ENCODE measurements around the gene POLR3H. TPM values are rescaled to one million over a fixed set of nuclear protein-coding genes. Genes with fewer than 3 reads are reported as not detected.

Gene POLR3H
- total RNA-seq, 2 donors from 2014 or later: 17.6 to 38.1 TPM

GRCh38 chr22:41551877-41552582, 7.8 kb upstream of the POLR3H start:
- no peak for TF ChIP-seq CTCF (IDR thresholded peaks at IDR 0.05)
- Histone ChIP-seq H3K36me3 (no peaks in the 10 kb centered on the region), H3K27ac (no peak overlapping the region), H3K27me3 (replicated peaks; ENCODE audit: insufficient read depth) (no peaks in the 10 kb centered on the region), H3K9me3 (no peaks in the 10 kb centered on the region), H3K4me1 (ENCODE audit: control insufficient read depth in 1 of 2, low read depth in 2 of 2) (peaks cover 3 to 9% of the 10 kb centered on the region in 2 donors), H3K4me3 (no peak overlapping the region)
- ATAC-seq (ENCODE audit: insufficient number of reproducible peaks, low FRiP score, low read depth) (no peak), DNase-seq (ENCODE audit: low spot score) (no peak)

- no peak for ATAC-seq (ENCODE audit: insufficient number of reproducible peaks, low FRiP score, low read depth)
- Histone ChIP-seq H3K27me3 (replicated peaks; ENCODE audit: insufficient read depth) (no peaks in the 10 kb centered on the region), H3K9me3 (no peaks in the 10 kb centered on the region), H3K36me3 (no peaks in the 10 kb centered on the region), H3K4me3 (no peak overlapping the region), H3K27ac (no peak overlapping the region), H3K4me1 (ENCODE audit: control insufficient read depth in 1 of 2, low read depth in 2 of 2) (no peaks in the 10 kb centered on the region)
- DNase-seq (ENCODE audit: low spot score): no peak
- no peak for TF ChIP-seq CTCF (IDR thresholded peaks at IDR 0.05)
These were observed 6.8 kb upstream of the POLR3H start for GRCh38 chr22:41550952-41551491.

GRCh38 chr22:41548830-41549211, 4.6 kb upstream of the POLR3H start:
- H3K9me3 ChIP-seq: no peaks in the 10 kb centered on the region
- H3K4me3 ChIP-seq: no peak overlapping the region
- no peak for TF ChIP-seq CTCF (IDR thresholded peaks at IDR 0.05)
- H3K27ac ChIP-seq: no peak overlapping the region
- no peaks in the 10 kb centered on the region for H3K36me3 ChIP-seq
- ATAC-seq (ENCODE audit: insufficient number of reproducible peaks, low FRiP score, low read depth): no peak
- H3K4me1 ChIP-seq (ENCODE audit: control insufficient read depth in 1 of 2, low read depth in 2 of 2): peaks cover 0 to 7% of the 10 kb centered on the region in 2 donors
- H3K27me3 ChIP-seq (replicated peaks; ENCODE audit: insufficient read depth): no peaks in the 10 kb centered on the region
- no peak for DNase-seq (ENCODE audit: low spot score)

GRCh38 chr22:41544671-41545476, 604 bp upstream of the POLR3H start:
- peak overlapping the region; percentile 82 for H3K4me3 ChIP-seq
- no peaks in the 10 kb centered on the region for H3K27me3 ChIP-seq (replicated peaks; ENCODE audit: insufficient read depth)
- H3K4me1 ChIP-seq (ENCODE audit: control insufficient read depth in 1 of 2, low read depth in 2 of 2): peaks cover 12 to 35% of the 10 kb centered on the region in 2 donors
- H3K9me3 ChIP-seq: no peaks in the 10 kb centered on the region
- TF ChIP-seq CTCF (IDR thresholded peaks at IDR 0.05): no peak
- H3K27ac ChIP-seq: peak overlapping the region in 1 of 2 donors; percentile 42
- no peak for DNase-seq (ENCODE audit: low spot score)
- H3K36me3 ChIP-seq: no peaks in the 10 kb centered on the region
- no peak for ATAC-seq (ENCODE audit: insufficient number of reproducible peaks, low FRiP score, low read depth)

- ATAC-seq (ENCODE audit: insufficient number of reproducible peaks, low FRiP score, low read depth) (no peak), DNase-seq (ENCODE audit: low spot score) (no peak)
- Histone ChIP-seq H3K4me3 (no peak overlapping the region), H3K4me1 (ENCODE audit: control insufficient read depth in 1 of 2, low read depth in 2 of 2) (peaks cover 12 to 40% of the 10 kb centered on the region in 2 donors), H3K27me3 (replicated peaks; ENCODE audit: insufficient read depth) (no peaks in the 10 kb centered on the region), H3K27ac (no peak overlapping the region), H3K36me3 (no peaks in the 10 kb centered on the region), H3K9me3 (no peaks in the 10 kb centered on the region)
- no peak for TF ChIP-seq CTCF (IDR thresholded peaks at IDR 0.05)
These were observed 2.0 kb downstream of the POLR3H start for GRCh38 chr22:41542224-41542623.
